HG02938 (cell line): ENCODE data around the gene BFSP1.

Experiments used
- ATAC-seq: cut with Tn5 transposase; IDR thresholded peaks from one replicate; pipeline ENCODE4 v1.9.1; 2021; ENCODE audit warnings: mild to moderate bottlenecking, moderate library complexity; ENCODE audit not compliant: unreplicated experiment

Gene BFSP1

DNA sequence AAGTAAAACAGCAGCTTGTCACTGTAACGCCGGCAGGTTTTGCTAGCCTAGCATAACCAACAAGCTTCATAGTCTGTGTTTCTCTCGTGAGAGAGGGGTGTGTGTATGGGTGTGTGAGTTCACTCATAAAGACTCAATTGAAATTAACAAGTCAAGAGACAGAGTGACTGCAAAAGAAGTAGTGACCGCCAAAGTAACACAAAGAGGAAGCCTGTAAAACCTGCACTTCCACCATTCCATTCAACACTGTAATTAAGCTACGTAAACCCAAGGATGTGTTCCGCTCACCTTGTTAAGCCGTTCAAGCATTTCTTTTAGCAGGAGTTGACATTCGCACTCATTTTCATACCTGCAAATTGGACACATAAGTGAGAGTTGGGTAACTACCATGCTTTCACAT lies 6.6 kb downstream of the BFSP1 start:
- no peak for ATAC-seq

DNA sequence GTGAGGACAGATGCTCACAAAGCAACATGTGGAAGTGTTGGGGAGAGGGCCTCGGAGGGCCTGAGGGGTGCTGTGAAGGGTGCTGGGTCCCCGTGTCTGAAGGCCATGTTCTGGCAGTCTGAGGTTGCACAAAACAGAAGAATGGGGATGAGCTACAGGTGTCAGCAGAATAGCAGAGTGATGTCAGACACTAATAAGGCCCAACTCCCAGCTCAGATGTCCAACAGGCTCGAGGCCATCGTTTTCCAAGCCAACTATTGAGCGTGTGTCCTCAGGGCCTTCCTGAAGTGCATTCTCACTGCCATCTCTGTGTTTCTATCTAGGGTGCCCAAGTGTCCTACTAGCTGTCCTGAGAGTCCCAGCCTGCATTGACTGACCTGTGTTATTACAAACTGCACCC lies 7.9 kb downstream of the BFSP1 start:
- ATAC-seq, result no peak

DNA sequence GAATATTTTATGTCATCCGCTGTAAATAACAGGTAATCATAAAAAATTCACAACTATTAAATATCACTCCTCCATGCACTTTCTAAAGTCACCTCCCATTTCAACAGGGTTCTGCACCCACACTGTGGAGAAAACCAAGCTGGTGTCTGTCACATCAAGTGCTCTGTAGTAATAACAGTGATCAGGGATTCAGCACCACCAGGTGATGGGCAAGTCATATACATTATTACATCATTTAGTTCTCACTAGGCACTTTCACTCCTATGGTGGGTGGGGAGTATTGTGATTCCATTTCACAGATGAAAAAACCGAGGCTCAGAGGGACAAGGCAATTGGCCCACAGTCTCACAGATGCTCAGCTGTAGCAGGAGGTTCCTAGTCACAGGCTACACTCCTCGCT lies 8.7 kb downstream of the BFSP1 start:
- ATAC-seq, result no peak

DNA sequence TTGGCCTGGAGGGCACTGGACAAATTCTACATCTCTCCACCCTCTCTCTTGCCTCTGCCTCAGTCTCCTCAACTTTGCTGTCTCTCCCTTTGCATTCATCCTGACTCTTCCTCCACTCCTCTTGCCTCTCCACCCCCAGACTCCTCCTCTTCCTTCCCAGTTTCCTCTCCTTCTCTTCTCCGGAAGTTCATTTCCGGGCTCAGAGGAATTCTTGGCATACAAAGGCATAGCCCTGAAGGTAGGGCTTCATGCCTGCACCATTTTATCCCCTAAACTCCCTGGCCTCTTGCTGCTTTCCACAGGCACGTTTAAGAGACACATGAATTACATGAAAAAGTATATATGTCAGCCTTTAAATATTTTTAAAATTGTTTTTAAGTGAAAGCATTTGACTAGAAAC lies 10.6 kb downstream of the BFSP1 start:
- no peak for ATAC-seq

DNA sequence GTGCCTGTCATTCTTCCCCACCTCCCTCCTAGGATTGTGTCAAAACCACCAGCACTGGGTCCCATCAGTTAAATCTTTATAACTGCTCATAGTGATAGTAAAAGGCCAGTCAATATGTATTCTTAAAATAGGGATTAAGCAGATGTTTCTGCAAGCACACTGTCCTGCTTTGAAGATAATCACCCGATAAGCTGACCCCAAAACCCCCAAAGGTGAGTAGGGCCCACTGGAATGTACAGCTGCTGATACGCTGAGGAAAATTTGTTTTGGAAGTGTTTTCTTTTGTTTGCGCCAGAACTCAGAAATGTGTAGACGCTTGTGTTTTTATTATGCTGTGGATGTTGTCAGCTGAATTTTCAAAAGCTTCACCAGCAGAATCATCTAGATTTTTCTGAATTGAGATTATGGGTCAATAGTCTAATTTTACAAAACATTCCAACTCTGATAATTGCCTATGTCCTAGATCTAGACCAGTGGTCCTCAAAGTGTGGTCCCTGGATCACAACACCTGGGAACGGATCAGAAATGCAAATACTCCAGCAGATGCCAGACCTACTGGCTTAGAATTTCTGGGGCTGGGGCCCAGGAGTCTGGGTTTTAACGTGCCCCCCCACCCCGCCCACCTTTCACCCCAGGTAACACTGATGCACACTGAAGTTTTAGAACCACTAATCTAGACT lies 11.4 kb downstream of the BFSP1 start:
- ATAC-seq, result no peak

DNA sequence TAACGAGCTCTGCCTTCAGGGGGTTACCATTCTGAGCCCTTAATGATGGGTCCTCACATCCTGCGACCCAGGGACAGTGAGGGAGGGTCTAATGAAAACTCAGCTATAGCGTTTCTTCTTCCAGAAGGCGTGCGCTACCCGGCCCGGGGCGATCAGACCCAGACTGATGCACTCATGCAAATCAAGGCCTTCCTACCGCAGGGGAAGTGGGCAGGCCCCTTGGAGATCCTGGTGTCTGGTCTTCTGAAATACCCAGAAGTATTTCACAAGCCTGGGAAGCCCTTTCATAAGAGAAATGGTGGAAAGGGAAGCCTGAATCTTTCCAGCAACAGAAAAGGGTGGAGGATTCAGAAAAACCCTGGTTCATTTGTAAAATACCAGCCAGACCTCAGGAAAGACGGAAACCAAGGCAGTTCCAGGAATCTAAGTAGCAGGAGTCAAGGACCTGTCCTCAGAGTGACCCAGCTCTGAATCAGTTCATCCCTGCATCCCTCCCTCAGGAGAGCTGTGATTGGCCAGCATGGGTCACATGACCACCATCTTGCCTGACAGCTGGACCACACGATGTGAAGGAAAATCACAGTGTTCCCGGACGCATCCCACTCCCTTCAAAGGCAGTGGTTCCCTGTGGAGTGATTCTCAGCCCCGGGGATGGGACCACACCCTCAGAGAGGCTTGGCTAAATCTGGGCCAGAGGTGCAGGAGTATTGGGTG lies 12.7 kb downstream of the BFSP1 start:
- ATAC-seq, result no peak

DNA sequence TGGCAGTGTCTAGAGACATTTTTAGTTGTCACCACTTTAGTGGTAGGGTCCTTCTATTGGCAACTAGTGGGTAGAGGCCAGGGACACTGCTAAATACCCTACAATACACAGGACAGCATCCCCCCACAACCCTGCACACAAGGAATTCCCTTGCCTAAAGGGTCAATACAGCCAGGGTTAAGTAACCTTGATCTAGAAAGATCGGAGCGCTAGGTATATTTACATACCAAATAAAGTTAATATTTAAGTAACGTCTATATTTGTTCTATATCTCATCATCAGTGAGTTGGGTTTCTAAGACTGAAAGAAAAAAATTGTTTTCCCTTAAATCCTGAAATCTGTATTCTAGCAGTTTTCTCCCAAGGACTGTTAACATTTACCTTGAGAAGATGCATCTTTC lies 16.1 kb downstream of the BFSP1 start:
- no peak for ATAC-seq

DNA sequence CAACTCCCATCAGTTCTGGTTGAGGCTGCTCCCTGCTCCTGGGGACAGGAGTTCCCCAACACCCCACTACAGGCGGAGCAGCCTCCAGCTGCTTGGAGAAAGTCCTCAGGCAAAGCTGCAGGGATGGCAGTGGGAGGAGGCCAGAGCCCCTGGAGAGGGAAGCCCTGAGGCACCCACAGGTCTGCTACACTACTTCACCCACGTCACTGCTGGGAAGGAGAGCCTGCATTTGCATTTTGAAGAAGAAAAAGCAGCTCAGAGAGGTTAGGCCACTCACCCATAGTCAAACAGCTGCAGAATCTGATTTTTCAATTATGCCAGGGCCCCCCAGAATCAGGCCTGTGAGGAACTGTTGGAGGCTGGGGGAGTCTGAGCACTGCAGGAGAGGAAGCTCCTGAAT lies 17.2 kb downstream of the BFSP1 start:
- no peak for ATAC-seq

DNA sequence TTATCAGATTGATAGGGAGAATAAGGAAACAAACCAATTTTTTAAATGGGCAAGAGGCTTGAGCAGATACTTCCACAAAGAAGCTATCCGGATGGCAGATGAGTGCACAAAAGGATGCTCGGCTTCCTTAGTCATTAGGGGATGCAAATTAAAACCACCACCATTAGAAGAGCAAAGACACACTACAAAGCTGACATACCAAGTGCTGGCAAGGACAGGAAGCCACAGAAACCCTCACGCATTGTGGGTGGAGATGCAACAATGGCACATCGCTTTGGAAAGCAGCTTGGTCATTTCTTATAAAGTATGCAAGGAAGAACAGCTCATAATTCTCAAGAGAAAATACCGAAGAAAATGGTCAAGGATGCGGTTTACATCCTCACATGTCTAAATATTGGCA lies 19.8 kb downstream of the BFSP1 start:
- no peak for ATAC-seq

DNA sequence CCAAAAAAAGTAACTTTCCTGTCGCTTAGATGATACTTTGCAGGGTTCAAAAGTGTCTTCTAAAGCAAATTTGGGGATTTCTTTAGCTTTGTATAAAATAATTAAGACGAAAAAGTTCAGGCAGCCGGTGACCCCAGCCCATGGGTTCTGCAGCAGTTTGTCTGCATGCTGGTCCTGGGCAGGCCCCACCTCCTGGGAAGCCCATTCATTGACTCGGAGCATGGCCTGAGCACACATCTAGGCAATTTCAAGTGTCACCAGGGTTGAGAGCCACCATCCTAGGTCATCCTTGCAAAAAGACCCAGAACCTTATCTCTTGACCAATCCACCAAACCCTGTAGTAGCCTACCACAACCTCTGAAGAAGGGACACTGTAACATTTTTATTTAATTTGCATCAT lies 20.6 kb downstream of the BFSP1 start:
- no peak for ATAC-seq

DNA sequence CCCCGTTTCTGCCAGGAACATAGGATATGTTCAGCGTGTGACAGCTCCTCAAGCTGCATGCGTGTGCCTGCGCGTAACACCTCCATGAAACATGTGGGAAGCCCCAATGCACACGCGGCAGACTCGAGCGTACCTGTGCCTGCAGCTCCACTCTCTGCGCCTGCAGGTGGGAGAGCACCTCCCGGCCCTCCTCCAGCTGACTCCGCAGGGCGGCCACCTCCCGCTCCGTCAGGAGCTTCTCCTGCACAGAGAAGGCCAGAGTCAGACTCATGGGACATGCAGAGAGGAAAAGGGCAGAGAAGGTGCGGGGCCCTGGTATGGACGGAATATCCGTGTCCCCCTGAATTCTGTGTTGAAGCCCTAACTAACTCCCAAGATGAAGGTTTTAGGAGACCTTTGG lies 22.4 kb downstream of the BFSP1 start:
- ATAC-seq, result no peak

DNA sequence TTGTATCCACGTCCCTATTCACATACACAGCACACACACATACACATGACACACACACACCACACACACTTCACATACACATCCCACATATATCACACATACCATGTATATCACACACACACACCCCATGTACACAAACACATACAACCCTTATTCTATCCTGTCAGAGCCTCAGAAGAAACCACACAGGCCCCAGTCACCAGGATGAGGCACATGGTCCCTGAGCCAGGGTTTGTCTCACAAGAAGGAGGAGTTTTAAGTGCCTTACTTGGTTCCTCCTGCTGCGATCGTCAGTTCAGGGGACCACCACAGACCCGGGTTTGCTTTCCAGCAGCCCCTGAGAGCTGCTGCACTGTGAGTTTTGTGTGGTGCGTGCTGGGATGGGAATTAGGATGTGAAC lies 23.6 kb downstream of the BFSP1 start:
- ATAC-seq, result no peak

DNA sequence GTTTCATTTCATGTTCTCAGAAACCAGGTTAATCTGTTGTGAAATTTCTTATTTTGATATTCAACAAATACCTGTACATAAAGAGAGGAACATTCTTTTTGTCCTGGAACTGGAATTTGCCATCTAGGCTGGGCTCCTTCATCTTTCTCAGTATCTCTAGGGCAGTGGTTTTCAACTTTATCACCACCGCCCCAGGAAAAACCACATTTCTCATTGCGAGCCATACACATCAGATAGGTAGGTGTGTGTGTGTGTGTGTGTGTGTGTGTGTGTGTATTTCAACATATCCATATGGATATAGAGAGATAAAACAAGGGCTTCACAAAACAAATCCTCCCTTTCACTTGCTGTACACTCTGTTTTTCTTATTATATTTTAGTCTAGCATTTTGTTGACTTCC lies 24.1 kb downstream of the BFSP1 start:
- ATAC-seq, result no peak

DNA sequence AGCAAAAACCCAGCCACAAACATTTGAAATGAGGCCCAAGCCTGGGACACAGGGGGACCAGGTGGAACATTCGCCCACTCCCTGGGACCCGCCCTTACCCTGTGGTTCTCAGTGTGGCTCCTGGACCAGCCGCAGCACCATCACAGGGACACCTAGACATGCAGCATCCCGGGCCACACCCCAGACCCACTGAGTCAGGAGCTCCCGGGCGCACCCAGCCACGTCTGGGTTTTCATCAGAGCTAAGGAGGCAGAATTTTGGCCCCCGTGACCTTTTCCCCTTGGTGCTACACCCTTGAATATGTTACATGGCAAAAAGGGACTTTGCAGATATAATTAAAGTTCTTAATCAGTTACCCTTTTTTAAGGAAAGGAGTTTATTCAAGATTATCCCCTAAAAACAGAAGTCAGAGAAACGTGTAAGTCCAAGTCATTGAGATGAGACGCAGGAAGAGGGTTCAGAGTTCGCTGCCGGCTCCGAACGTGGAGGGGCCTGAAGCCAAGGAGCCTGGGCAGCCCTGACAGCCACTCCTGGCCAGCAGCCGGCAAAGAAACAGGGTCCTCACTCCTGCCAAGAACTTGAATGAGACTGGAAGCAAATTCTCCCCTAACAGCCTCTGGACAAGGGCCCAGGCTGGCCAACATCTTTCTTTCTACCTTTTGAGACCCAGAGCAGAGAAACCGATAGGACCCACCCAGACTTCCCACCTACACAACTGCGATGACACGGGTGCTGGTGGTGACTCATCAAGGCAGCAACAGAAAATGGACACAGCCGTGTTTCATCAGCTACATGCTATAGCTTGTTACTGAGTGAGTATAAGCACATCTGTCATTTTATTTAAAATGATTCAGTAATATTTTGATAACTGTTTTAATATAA lies 25.3 kb downstream of the BFSP1 start:
- ATAC-seq, result peak; percentile 6

DNA sequence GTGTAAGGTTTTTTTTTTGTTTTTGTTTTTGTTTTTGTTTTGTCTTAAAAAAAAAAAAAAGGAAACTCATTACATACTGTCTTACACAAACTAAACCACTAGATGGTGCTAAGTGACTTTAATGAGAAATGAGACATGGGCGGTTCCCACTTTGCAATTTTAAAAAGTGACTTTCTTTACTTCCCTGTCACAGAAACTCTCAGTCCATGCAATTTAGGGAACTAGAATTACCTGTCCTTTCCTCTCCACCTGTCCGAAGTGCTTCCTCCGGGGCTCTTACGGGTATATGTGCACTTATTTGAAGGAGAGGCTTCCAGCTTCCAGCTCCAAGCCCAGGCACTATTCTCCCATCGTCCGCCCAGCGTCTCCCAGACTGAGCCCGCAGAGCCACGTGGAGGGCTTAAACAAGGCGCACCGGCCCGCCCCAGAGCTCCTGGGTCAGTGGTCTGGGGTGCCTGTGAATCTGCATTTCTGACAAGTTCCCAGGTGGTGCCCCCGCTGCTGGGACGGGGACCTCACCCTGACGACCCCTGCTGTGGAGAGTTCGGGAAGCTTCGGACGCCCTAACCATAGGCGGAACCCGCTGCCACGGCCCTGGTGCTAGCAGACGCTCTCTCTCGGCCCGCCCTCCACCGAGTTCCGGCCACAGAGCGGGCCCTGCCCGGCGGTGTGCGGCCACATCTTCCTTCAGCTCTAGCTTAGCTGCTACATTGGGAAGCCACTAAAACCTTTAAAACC lies 26.1 kb downstream of the BFSP1 start:
- ATAC-seq, result peak; percentile 69

DNA sequence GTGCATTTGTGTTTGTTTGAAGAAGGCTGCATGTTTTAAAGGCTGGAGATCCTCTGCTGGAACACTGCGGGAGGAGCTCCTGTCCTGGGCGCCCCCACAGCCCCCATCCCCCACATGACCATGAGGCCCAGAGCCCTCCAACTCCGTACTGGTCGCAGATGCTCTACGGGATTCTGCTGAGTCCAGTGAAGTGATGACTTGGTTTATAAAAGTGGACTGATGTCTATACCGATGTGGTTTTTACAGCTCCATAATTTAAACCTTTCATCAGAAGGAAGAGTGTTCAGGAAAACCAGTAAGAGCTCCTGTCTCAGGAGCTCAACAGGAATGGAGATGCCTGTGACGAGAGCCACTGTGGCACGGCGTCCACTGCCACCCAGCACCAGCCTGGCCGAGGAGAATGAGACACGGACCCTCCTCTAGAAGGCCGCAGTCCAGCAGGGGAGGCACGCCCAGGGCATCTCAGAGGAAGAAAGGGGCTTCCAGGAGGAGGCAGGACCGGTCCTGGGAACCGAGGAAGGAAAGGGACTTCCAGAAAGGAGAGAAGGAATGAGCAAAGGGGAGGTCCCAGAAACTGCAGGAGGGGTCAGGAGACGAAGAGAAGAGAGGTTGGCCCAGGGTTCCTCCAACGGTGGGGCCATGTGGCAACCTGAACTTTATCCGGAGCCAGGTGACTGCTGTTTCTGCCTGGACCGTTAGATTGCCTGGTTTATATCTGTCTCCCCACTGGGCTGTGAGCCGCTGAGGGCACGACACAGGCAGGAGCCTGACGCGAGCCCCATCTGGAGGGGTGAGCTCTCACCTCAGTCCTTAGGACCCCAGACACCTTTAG lies 26.9 kb downstream of the BFSP1 start:
- peak; percentile 38 for ATAC-seq

DNA sequence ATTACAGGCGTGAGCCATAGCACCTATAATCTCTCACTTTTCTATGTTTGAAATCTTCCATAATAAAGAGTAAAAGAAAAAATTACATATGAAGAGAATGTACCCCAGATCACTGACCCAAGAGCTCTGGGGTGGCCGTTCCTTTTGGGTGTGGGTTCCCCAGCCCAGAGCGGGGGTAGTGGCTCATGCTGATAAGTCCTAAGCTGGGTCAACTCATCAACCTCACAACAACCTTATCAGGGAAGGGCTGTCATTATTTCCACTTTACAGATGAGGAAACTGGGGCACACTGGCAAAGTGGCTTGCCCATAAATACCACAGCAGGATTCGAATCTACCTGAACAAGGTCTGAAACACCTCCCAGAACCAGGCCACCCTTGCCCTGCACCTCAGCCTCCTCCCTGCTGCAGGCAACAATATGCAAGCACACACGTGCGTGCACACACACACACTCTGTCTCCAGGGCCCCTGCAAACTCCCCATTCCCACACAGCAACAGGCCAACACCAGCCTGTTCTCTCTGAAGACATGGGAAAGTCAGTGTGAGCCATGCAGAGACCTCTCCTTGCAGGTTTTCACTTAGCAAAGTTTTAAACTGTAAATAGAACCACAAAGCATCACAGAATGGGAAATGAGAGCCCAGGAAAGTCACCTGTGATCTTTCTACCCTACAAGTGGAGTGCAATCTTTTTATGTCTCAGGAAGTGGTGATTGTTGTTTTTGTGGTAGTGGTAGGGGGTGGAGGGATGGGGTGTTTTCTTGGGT lies 27.7 kb downstream of the BFSP1 start:
- ATAC-seq, result no peak

DNA sequence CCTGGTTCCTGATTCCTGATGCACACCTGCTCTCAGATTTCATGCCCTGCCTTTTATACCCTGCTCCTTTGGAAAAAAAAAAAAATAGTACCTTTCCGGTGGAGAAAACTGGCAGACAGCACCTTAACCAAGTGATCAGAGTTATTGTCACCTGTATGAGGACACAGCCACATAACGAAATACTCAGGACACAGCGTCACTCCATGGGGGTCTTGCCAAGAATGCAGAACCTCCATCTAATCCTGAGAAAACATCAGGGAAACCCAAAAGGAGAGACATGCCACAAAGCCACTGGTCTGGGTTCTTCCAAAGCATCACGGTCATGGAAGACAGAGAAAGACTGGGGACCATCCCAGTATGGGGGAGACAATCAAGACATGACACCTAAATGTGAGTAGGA lies 29.1 kb downstream of the BFSP1 start:
- no peak for ATAC-seq

DNA sequence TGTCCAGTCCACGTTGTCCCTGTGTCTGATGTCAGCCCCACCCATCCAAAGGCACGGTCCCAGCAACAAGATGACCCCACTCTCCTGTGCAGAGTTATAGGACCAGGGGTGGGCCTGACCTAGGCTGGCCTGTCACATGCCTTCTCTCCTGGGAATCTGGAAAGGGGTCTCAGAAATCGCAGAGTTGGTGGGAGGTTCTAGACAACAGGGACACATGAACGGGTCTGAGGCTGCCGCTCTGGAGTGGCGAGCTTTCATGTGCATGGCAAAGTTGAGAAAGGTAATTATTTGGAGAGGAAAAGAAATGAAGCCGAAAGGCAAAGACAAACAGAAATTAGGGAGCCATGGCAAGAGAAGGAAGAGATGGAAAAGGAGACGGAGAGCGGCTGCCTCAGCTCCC lies 29.5 kb downstream of the BFSP1 start:
- ATAC-seq, result no peak

DNA sequence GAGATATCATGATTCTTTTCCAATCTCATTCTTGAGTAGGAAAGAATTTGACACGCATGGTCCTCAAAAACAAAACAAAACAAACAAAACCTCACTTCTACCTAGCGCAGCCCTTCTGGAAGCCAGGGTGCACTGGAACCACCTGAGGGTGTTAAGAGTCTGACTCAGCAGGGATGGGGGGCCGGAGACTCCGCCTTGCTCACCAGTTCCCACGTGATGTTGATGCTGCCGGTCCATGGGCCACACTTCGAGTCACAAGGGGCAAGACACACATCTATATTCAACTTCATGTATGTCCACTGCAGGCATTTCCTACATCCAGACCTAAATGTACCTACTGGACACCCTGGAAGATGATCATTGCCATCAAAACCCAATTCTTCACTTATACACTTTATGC lies 30.4 kb downstream of the BFSP1 start:
- ATAC-seq, result no peak
